Ishikawa (cell line): ENCODE results near the gene NRCAM.

Experiments used
- CEBPB ChIP-seq: IDR thresholded peaks from 2 replicates; pipeline ENCODE4 v1.6.1; 2012
- TAF1 ChIP-seq: IDR thresholded peaks from 2 replicates; pipeline ENCODE4 v1.6.1; 2012; ENCODE audit warnings: low read depth, mild to moderate bottlenecking
- USF1 ChIP-seq: IDR thresholded peaks from 2 replicates; pipeline ENCODE4 v1.6.1; 2012

- no peak for TF ChIP-seq TAF1
- no peak for TF ChIP-seq USF1
- no peak for TF ChIP-seq CEBPB
Measured at GRCh38 chr7:108142180-108142579, 314.1 kb downstream of the NRCAM start.
